Tibial nerve (tissue), 4 donors: ENCODE measurements around the gene MXD4.

Source experiments
- CTCF ChIP-seq, 5 experiments: fragments of 200-600 bp in 3 of 5; fragments of 450-650 bp in 2 of 5; sonication (generic) in 3 of 5; IDR thresholded peaks; one replicate each; pipeline ENCODE4 v1.5.1; 2016 to 2019; ENCODE audit warnings: antibody characterized with exemption in 5 of 5, mild to moderate bottlenecking in 3 of 5, moderate library complexity in 2 of 5
- EP300 ChIP-seq, 2 donors: sonication (generic); formaldehyde crosslinking; IDR thresholded peaks; one replicate each; pipeline ENCODE4 v1.6.1; 2017; ENCODE audit warnings: antibody characterized with exemption in 2 of 2, mild to moderate bottlenecking in 1 of 2
- POLR2A ChIP-seq, 2 donors: fragments of 450-650 bp; IDR thresholded peaks; one replicate each; pipeline ENCODE4 v1.6.1; 2017; ENCODE audit warnings: antibody characterized with exemption in 2 of 2, mild to moderate bottlenecking in 2 of 2, moderate library complexity in 2 of 2

GRCh38 chr4:2255501-2256155, 6.3 kb downstream of the MXD4 start:
- peak in 1 of 2 donors; percentile 15 for TF ChIP-seq EP300 (IDR thresholded peaks at IDR 0.05)
- TF ChIP-seq CTCF (IDR thresholded peaks at IDR 0.05): no peak
- TF ChIP-seq POLR2A (IDR thresholded peaks at IDR 0.05): no peak
